ENCODE measurements around the gene IGF2BP2.

Gene IGF2BP2

Small RNA genes within 50 kb of the gene (small RNA-seq; reads per million reads assigned to genes)
- gene AC133473.1 = 0 reads per million in 2 experiments
- 0 reads per million in 2 experiments for gene MIR548AQ

All from SK-N-DZ (cell line).